Nephron (organoid): ENCODE data around the gene NEDD4L.
A peak's percentile ranks its signal among the peaks of the same experiment; 100 is the strongest.

ENCODE experiments used
- H3K27ac Mint-ChIP-seq, 3 experiments: 2 replicates each; pipeline ENCODE4 v1.8.0; 2020; ENCODE audit warnings: mixed read lengths in 3 of 3, mild to moderate bottlenecking in 2 of 3, moderate library complexity in 1 of 3
- H3K27me3 Mint-ChIP-seq: 2 replicates; pipeline ENCODE4 v1.8.0; 2021; ENCODE audit warnings: low read depth, mild to moderate bottlenecking, moderate library complexity, mixed read lengths
- H3K36me3 Mint-ChIP-seq: 2 replicates; pipeline ENCODE4 v1.8.0; 2020; ENCODE audit warnings: low read depth, mixed read lengths
- H3K4me1 Mint-ChIP-seq: 2 replicates; pipeline ENCODE4 v1.8.0; 2020; ENCODE audit warnings: mixed read lengths
- H3K4me3 Mint-ChIP-seq, 3 experiments: 2 replicates each; pipeline ENCODE4 v1.8.0; 2020; ENCODE audit warnings: mild to moderate bottlenecking in 3 of 3, mixed read lengths in 3 of 3, moderate library complexity in 2 of 3
- H3K9me3 Mint-ChIP-seq: 2 replicates; pipeline ENCODE4 v1.8.0; 2020; ENCODE audit warnings: mixed read lengths
- CTCF ChIP-seq, 3 experiments: fragments of 200-600 bp; sonication (generic); IDR thresholded peaks; one replicate each; pipeline ENCODE4 v1.5.0; 2021; ENCODE audit warnings: antibody characterized with exemption in 3 of 3; ENCODE audit not compliant: unreplicated experiment in 3 of 3

NEDD4L gene

GRCh38 chr18:58386780-58387179 is 342.8 kb downstream of the NEDD4L start:
- Mint-ChIP-seq H3K27ac (no peak overlapping the region), H3K36me3 (peaks cover 79% of the 10 kb centered on the region), H3K4me3 (no peak overlapping the region), H3K9me3 (no peaks in the 10 kb centered on the region), H3K27me3 (no peaks in the 10 kb centered on the region), H3K4me1 (peaks cover 49% of the 10 kb centered on the region)
- no peak for TF ChIP-seq CTCF (IDR thresholded peaks at IDR 0.05; ENCODE audit: unreplicated experiment in 3 of 3)

- H3K36me3 Mint-ChIP-seq, result peaks cover 85% of the 10 kb centered on the region
These were observed 343.7 kb downstream of the NEDD4L start for GRCh38 chr18:58387716-58388115.

GRCh38 chr18:58388736-58389135 is 344.7 kb downstream of the NEDD4L start:
- H3K4me1 Mint-ChIP-seq, result peaks cover 62% of the 10 kb centered on the region
- peaks cover 88% of the 10 kb centered on the region for H3K36me3 Mint-ChIP-seq
- no peak for TF ChIP-seq CTCF (IDR thresholded peaks at IDR 0.05; ENCODE audit: unreplicated experiment in 3 of 3)
- H3K4me3 Mint-ChIP-seq, result no peak overlapping the region
- no peaks in the 10 kb centered on the region for H3K9me3 Mint-ChIP-seq
- H3K27me3 Mint-ChIP-seq, result no peaks in the 10 kb centered on the region
- H3K27ac Mint-ChIP-seq, result peak overlapping the region in 1 of 3 experiments; percentile 17

More at GRCh38 chr18:58387716-58388115, 343.7 kb downstream of the NEDD4L start:
- no peak for TF ChIP-seq CTCF (IDR thresholded peaks at IDR 0.05; ENCODE audit: unreplicated experiment in 3 of 3)
- no peaks in the 10 kb centered on the region for H3K27me3 Mint-ChIP-seq
- peak overlapping the region in 1 of 3 experiments; percentile 17 for H3K27ac Mint-ChIP-seq
- H3K9me3 Mint-ChIP-seq, result no peaks in the 10 kb centered on the region
- H3K4me1 Mint-ChIP-seq, result peaks cover 53% of the 10 kb centered on the region
- no peak overlapping the region for H3K4me3 Mint-ChIP-seq

GRCh38 chr18:58389745-58390144 is 345.7 kb downstream of the NEDD4L start:
- Mint-ChIP-seq H3K9me3 (no peaks in the 10 kb centered on the region), H3K4me3 (no peak overlapping the region), H3K36me3 (peaks cover 87% of the 10 kb centered on the region), H3K4me1 (peaks cover 67% of the 10 kb centered on the region), H3K27ac (peak overlapping the region in 2 of 3 experiments; percentile 84), H3K27me3 (no peaks in the 10 kb centered on the region)
- no peak for TF ChIP-seq CTCF (IDR thresholded peaks at IDR 0.05; ENCODE audit: unreplicated experiment in 3 of 3)

- Mint-ChIP-seq H3K4me1 (peaks cover 71% of the 10 kb centered on the region), H3K27ac (peak overlapping the region; percentile 79 to 84 (median 84)), H3K9me3 (no peaks in the 10 kb centered on the region), H3K27me3 (no peaks in the 10 kb centered on the region), H3K36me3 (peaks cover 88% of the 10 kb centered on the region), H3K4me3 (no peak overlapping the region)
- TF ChIP-seq CTCF (IDR thresholded peaks at IDR 0.05; ENCODE audit: unreplicated experiment in 3 of 3), result no peak
These were observed 346.4 kb downstream of the NEDD4L start for GRCh38 chr18:58390399-58390798.

GRCh38 chr18:58391231-58391825 is 347.3 kb downstream of the NEDD4L start:
- Mint-ChIP-seq H3K4me1 (peaks cover 81% of the 10 kb centered on the region), H3K4me3 (peak overlapping the region in 1 of 3 experiments; percentile 11), H3K9me3 (no peaks in the 10 kb centered on the region), H3K27me3 (no peaks in the 10 kb centered on the region), H3K27ac (peak overlapping the region; percentile 82 to 89 (median 84)), H3K36me3 (peaks cover 92% of the 10 kb centered on the region)
- no peak for TF ChIP-seq CTCF (IDR thresholded peaks at IDR 0.05; ENCODE audit: unreplicated experiment in 3 of 3)
